Stimulated activated naive CD8-positive, alpha-beta T cell treated with anti-CD3 and anti-CD28 coated beads, Interleukin-15, Interleukin-2, amounts not matched to agents 100 ng/mL and 50 ng/mL, for 24 hours (primary cell): ENCODE results near the gene GNB1L.

Source experiments
- H3K27ac Mint-ChIP-seq: one replicate; pipeline ENCODE4 v1.8.0; 2021; ENCODE audit warnings: mild to moderate bottlenecking, mixed read lengths
- H3K27me3 Mint-ChIP-seq: one replicate; pipeline ENCODE4 v1.8.0; 2021; ENCODE audit warnings: mixed read lengths
- H3K36me3 Mint-ChIP-seq: one replicate; pipeline ENCODE4 v1.8.0; 2021; ENCODE audit warnings: low read depth, mixed read lengths
- H3K4me1 Mint-ChIP-seq: one replicate; pipeline ENCODE4 v1.8.0; 2021; ENCODE audit warnings: low read depth, mixed read lengths
- H3K4me3 Mint-ChIP-seq: one replicate; pipeline ENCODE4 v1.8.0; 2021; ENCODE audit warnings: mild to moderate bottlenecking, mixed read lengths
- H3K9me3 Mint-ChIP-seq: one replicate; pipeline ENCODE4 v1.8.0; 2021; ENCODE audit warnings: mixed read lengths

GNB1L gene

GRCh38 chr22:19765477-19766239 lies 89.0 kb downstream of the GNB1L start:
- peaks cover 6% of the 10 kb centered on the region for H3K4me1 Mint-ChIP-seq

GRCh38 chr22:19764636-19765476 lies 89.8 kb downstream of the GNB1L start:
- Mint-ChIP-seq H3K9me3 (no peaks in the 10 kb centered on the region), H3K27me3 (peaks cover 65% of the 10 kb centered on the region)

More at GRCh38 chr22:19765477-19766239, 89.0 kb downstream of the GNB1L start:
- no peak overlapping the region for H3K27ac Mint-ChIP-seq
- no peaks in the 10 kb centered on the region for H3K9me3 Mint-ChIP-seq
- no peaks in the 10 kb centered on the region for H3K36me3 Mint-ChIP-seq
- peak overlapping the region; percentile 58 for H3K4me3 Mint-ChIP-seq
- H3K27me3 Mint-ChIP-seq: peaks cover 63% of the 10 kb centered on the region

GRCh38 chr22:19764299-19764593 lies 90.4 kb downstream of the GNB1L start:
- peaks cover 17% of the 10 kb centered on the region for H3K4me1 Mint-ChIP-seq
- no peaks in the 10 kb centered on the region for H3K9me3 Mint-ChIP-seq
- H3K27me3 Mint-ChIP-seq: peaks cover 64% of the 10 kb centered on the region
- no peak overlapping the region for H3K27ac Mint-ChIP-seq
- no peak overlapping the region for H3K4me3 Mint-ChIP-seq
- peaks cover 3% of the 10 kb centered on the region for H3K36me3 Mint-ChIP-seq

More at GRCh38 chr22:19764636-19765476, 89.8 kb downstream of the GNB1L start:
- Mint-ChIP-seq H3K4me3 (peak overlapping the region; percentile 19), H3K4me1 (peaks cover 12% of the 10 kb centered on the region), H3K27ac (no peak overlapping the region), H3K36me3 (peaks cover 2% of the 10 kb centered on the region)

- H3K36me3 Mint-ChIP-seq: peaks cover 3% of the 10 kb centered on the region
- H3K27me3 Mint-ChIP-seq: peaks cover 62% of the 10 kb centered on the region
- H3K4me3 Mint-ChIP-seq: no peak overlapping the region
- H3K9me3 Mint-ChIP-seq: no peaks in the 10 kb centered on the region
- peaks cover 17% of the 10 kb centered on the region for H3K4me1 Mint-ChIP-seq
- no peak overlapping the region for H3K27ac Mint-ChIP-seq
Observed at GRCh38 chr22:19763458-19764298, 91.0 kb downstream of the GNB1L start.

- H3K4me1 Mint-ChIP-seq: peaks cover 17% of the 10 kb centered on the region
- H3K9me3 Mint-ChIP-seq: no peaks in the 10 kb centered on the region
- H3K4me3 Mint-ChIP-seq: no peak overlapping the region
- peaks cover 3% of the 10 kb centered on the region for H3K36me3 Mint-ChIP-seq
- peaks cover 57% of the 10 kb centered on the region for H3K27me3 Mint-ChIP-seq
- H3K27ac Mint-ChIP-seq: no peak overlapping the region
Observed at GRCh38 chr22:19762568-19763457, 91.9 kb downstream of the GNB1L start.

DNA sequence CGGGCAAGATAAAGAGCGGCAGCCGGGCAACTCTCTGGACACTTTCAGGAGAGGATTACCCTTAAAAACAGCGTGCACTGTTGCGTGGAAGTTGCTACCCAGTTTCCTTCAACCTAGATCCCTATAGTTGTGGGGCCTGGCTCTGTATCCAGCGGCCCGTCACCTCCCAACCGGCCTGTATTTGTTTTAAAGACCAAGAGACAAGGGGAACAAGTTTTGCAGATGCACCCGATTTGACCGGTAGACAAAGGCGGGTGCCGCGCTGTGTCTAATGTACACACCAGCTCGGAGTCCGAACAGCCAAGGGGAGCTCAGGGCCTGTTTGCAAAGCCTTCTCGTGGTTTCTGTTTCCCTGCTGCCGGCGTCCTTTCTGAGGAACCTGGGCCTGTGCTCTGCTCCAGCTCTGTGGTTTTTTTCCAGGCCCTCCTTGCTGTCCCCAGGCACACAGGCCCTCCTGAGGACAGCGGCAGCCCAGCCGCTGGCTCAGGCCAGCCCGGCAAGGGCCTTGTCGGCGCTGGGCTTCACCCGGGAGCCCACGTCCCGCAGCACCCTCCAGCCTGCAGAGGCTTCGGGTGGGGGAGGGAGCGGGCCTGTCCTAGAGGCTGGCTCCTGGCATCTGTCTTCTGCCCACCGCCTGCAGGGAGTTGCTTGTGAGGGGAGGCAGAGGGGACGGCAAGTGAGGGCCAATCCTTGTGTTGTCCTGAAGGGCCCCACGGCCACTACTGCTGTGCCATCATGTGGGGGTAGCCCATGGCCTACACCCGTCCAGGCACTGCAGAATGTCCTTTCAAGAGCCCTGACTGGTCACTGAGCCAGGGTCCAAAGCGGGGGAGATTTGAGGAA lies 92.7 kb downstream of the GNB1L start:
- H3K27me3 Mint-ChIP-seq: peaks cover 61% of the 10 kb centered on the region
- no peak overlapping the region for H3K27ac Mint-ChIP-seq
- peak overlapping the region; percentile 49 for H3K4me3 Mint-ChIP-seq
- peaks cover 3% of the 10 kb centered on the region for H3K36me3 Mint-ChIP-seq
- no peaks in the 10 kb centered on the region for H3K9me3 Mint-ChIP-seq
- peaks cover 22% of the 10 kb centered on the region for H3K4me1 Mint-ChIP-seq

GRCh38 chr22:19760951-19761724 lies 93.5 kb downstream of the GNB1L start:
- peaks cover 3% of the 10 kb centered on the region for H3K36me3 Mint-ChIP-seq
- no peaks in the 10 kb centered on the region for H3K9me3 Mint-ChIP-seq
- H3K4me3 Mint-ChIP-seq: peak overlapping the region; percentile 49
- no peak overlapping the region for H3K27ac Mint-ChIP-seq
- peaks cover 64% of the 10 kb centered on the region for H3K27me3 Mint-ChIP-seq
- peaks cover 25% of the 10 kb centered on the region for H3K4me1 Mint-ChIP-seq

GRCh38 chr22:19760058-19760950 lies 94.4 kb downstream of the GNB1L start, which contains the start of gene TBX1:
Gene TBX1, plus strand, starts transcription at chr22:19760778. Its CDS starts 66 bp downstream, at chr22:19760844.
- peak within 1 kb of the TSS; percentile 77 for H3K4me3 Mint-ChIP-seq
- peaks cover 3% of the 10 kb centered on the region for H3K36me3 Mint-ChIP-seq
- H3K9me3 Mint-ChIP-seq: no peaks in the 10 kb centered on the region
- peaks cover 66% of the 10 kb centered on the region for H3K27me3 Mint-ChIP-seq
- peaks cover 29% of the 10 kb centered on the region for H3K4me1 Mint-ChIP-seq
- peak within 1 kb of the TSS; percentile 38 for H3K27ac Mint-ChIP-seq

DNA sequence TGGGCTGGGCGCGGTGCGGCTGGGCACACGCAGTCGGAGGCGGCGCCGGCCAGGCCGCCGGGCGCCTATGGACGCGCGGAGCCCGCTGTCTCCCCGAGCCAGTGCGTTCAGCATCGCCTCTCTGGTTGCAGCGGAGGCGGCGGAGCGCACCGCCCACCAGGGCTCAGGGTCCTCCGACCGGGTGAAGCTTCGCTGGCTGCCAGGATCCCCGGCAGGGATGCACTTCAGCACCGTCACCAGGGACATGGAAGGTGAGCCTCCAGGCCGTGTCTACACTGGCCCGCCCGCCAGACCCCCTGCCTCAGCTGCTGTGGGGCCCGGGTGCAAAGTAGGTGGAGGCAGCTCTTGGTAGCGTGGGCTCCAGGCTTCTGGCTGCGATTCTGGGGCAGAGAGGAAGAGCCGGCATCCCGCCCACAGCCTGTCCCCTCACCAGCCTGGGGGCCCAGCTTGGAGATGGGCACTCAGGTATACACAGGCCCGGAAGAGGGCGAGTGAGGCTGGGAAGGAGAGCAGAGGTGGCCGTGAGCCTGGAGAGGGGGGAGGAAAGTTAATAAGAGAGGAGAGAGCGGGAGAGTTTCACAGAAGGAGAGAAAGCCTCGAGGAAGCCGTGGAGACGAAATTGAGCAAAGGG lies 95.1 kb downstream of the GNB1L start:
- peaks cover 63% of the 10 kb centered on the region for H3K27me3 Mint-ChIP-seq
- H3K36me3 Mint-ChIP-seq: peaks cover 3% of the 10 kb centered on the region
- H3K27ac Mint-ChIP-seq: peak overlapping the region; percentile 38
- peaks cover 29% of the 10 kb centered on the region for H3K4me1 Mint-ChIP-seq
- no peaks in the 10 kb centered on the region for H3K9me3 Mint-ChIP-seq
- H3K4me3 Mint-ChIP-seq: peak overlapping the region; percentile 77

DNA sequence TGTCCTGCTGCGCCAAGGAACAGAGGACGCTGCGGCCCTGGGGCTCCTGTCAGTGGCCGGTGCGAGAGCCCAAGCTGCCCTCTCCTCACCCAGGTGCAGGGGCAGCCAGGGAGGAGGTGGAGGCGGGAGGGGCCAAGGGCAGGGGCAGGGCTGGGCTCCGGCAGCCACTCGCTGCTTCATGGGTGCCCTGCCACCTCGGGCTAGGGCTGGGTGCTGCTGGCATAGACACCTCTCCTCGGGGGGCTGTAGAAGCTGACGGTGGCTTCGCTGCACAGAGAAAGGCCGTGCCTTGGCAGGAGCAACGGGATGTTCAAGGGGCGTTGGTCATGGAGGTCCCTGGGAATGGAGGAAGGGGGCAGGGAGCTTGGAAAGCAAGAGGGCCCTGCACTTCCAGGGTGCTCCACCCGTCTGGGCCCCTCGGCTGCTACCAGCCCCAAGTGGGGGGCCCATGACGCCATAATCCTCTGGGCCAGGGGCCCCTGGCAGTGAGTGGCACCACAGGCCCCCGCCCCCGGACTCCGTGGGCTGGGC lies 95.7 kb downstream of the GNB1L start:
- no peaks in the 10 kb centered on the region for H3K9me3 Mint-ChIP-seq
- H3K4me3 Mint-ChIP-seq: no peak overlapping the region
- no peak overlapping the region for H3K27ac Mint-ChIP-seq
- peaks cover 29% of the 10 kb centered on the region for H3K4me1 Mint-ChIP-seq
- peaks cover 64% of the 10 kb centered on the region for H3K27me3 Mint-ChIP-seq
- H3K36me3 Mint-ChIP-seq: peaks cover 3% of the 10 kb centered on the region

- H3K4me3 Mint-ChIP-seq: no peak overlapping the region
- no peak overlapping the region for H3K27ac Mint-ChIP-seq
- peaks cover 61% of the 10 kb centered on the region for H3K27me3 Mint-ChIP-seq
- H3K36me3 Mint-ChIP-seq: peaks cover 3% of the 10 kb centered on the region
- H3K9me3 Mint-ChIP-seq: no peaks in the 10 kb centered on the region
- peaks cover 29% of the 10 kb centered on the region for H3K4me1 Mint-ChIP-seq
Observed at GRCh38 chr22:19757985-19758895, 96.4 kb downstream of the GNB1L start.
